CD4-positive, alpha-beta T cell treated with Interleukin-15 for 4 hours (primary cell): Measurements from ENCODE around the gene FOLR1.

Experiments
- DNase-seq: peaks from one replicate; pipeline ENCODE4 v3.0.0-alpha.2; 2020; ENCODE audit warnings: low spot score

FOLR1 gene

DNA sequence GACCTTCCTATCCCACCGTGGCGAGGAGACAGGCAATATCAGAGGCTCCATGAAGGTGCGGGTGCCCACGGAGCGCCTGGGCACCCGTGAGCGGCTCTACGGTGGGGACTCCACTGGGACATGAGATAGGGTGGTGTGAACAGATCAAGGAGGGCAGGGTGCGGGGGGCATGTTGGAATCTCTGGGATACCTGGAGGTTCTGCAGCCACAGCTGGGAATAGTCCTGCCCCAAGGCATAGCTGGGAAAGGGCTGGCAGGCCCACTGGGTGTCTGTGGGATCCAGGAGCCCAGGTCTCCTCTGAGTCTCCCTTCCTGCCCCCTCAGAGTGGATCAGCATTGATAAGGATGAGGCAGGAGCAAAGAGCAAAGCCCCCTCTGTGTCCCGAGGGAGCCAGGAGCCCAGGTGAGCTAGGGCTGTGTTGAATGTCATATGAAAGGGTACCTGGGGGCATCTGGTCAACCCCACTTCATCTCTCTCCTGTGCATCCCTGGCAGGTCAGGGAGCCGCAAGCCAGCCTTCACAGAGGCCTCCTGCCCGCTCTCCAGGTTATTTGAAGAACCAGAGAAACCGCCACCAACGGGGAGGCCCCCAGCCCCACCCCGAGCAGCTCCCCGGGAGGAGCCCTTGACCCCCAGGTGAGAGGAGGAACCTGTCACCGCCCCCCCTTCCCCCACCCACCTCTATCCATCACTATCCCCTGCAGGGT lies 43.6 kb downstream of the FOLR1 start:
- no peak for DNase-seq

DNA sequence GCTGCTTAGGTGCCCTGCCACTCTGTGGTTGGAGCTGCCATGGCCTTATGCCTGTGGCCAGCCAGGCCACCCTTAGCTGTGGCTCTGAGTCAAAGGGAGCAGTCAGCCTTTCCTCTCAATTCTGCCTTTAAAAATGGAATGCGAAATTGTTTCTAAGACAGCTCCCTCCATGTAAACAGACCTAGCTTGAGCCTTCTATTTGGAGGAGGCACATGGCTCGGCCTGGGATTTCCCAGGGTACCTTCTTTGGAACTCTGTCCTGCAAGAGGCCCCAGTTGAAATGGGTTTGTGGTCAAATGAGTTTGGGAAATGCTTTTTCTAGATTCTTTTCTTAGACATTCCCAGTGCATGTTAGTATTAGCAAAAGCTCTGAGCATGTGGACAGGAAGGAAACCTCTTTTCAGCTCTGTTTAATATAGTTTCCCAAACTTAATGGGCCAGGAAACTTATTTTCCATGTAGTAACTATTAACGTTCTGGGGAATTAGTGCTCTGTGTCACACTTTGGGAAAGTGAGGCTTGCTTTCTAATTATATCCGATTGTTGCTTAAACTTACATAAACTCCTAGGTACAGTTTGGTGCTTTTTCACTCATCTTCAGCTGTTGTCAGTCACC lies 44.2 kb downstream of the FOLR1 start:
- no peak for DNase-seq

DNA sequence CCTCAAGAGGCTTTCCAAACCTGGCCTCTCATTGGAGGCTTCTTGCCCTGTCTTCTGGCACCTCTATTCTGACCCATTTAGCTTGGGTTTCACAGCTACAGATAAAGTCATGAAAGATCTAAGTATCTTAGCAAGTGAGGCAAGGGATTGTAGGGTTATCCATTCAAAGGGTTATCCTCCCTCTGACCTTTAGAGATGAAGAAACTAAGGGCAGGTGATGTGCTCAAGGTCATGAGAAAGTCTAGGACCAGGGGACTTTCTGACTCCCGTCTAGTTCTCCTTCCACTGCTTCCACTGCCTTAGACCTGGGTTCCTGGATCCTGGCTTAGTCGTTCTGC lies 44.8 kb downstream of the FOLR1 start:
- no peak for DNase-seq

DNA sequence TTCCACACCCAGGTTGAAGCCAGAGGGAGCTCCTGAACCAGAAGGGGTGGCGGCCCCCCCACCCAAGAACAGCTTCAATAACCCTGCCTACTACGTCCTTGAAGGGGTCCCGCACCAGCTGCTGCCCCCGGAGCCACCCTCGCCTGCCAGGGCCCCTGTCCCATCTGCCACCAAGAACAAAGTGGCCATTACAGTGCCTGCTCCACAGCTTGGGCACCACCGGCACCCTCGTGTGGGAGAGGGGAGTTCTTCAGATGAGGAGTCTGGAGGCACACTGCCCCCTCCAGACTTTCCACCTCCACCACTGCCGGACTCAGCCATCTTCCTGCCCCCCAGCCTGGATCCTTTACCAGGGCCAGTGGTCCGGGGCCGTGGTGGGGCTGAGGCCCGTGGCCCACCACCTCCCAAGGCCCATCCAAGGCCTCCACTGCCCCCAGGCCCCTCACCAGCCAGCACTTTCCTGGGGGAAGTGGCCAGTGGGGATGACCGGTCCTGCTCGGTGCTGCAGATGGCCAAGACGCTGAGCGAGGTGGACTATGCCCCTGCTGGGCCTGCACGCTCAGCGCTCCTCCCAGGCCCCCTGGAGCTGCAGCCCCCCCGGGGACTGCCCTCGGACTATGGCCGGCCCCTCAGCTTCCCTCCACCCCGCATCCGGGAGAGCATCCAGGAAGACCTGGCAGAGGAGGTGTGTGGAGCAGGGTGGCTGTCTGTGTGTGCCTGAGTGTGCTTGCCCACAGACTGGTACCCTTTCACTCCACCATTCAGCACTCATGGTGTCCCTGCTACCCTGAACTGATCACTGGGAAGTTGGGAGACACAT lies 45.4 kb downstream of the FOLR1 start:
- no peak for DNase-seq

DNA sequence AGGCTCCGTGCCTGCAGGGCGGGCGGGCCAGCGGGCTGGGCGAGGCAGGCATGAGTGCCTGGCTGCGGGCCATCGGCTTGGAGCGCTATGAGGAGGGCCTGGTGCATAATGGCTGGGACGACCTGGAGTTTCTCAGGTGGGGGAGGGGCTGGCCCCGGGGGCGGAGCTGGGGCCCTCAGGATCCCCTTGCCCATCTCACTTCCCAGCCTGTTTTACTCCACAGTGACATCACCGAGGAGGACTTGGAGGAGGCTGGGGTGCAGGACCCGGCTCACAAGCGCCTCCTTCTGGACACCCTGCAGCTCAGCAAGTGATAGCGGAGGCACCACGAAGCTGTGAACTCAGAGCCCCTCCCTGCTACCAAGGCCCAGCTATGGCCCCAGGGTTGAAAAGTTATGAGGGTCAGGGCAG lies 46.1 kb downstream of the FOLR1 start:
- DNase-seq: peak; percentile 48

DNA sequence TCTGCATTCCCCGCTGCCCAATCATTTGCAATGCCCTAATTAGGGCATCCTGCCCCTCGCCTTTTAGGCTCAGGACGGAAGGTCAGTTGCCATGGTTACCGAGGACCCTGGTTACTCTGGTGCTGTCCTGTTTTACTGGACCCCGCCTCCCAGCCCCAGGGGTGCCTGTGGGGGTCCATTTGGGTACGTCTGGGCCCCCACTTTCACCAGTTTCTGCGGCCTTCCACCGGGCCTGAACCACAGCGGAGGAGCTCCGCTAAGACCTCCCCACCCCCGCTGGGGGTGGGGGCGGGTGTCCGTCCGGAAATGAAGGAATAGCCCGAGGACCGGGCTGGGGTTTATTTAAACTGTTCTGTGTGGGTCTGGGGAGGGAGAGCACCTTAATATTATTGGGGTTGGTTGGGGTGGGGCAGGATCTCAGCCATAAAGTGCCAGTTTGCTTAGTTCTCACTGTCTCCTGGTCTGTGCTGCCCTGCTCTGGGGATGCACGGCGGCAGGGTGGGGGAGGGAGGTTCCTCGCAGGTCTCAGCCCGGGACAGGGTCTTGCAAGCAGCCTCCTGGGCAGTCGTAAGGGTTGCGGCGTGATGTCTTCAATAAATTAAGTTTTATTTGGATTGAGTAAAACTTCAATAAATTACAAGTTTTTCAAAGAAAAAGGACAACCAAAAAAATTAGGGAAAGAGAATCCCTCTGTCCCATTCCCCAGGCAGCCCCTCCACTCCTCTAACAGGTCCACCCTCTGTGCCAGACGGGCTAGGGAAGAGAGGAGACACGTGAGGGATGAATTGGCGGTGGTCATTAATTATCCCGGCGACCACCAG lies 46.8 kb downstream of the FOLR1 start:
- no peak for DNase-seq

DNA sequence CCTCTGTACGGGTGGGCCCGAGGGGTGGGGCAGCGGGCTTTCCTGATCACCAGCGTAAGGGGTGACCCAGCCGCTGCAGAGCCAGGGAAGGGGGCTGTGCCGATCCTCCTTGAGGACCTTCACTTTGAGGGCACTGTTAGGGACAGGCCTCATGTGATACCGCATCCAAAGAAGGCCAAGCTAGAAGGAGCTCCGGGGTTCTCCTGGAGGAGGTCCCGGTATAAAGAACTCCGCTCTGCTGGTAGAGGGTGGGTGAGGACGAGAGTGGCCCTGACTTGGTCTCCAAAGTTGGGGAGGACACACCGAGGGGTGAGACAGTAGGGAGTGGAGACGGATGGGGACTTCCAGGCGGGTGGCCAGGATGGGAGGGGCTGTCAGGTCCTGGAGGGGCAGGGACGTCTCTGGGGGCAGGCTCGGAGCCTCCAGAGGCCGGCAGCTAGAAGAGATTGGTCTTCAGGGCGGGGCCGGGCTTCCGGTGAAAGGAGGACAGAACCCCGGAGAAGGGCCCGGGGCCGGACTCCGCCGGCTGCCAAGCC lies 47.4 kb downstream of the FOLR1 start:
- DNase-seq: no peak

DNA sequence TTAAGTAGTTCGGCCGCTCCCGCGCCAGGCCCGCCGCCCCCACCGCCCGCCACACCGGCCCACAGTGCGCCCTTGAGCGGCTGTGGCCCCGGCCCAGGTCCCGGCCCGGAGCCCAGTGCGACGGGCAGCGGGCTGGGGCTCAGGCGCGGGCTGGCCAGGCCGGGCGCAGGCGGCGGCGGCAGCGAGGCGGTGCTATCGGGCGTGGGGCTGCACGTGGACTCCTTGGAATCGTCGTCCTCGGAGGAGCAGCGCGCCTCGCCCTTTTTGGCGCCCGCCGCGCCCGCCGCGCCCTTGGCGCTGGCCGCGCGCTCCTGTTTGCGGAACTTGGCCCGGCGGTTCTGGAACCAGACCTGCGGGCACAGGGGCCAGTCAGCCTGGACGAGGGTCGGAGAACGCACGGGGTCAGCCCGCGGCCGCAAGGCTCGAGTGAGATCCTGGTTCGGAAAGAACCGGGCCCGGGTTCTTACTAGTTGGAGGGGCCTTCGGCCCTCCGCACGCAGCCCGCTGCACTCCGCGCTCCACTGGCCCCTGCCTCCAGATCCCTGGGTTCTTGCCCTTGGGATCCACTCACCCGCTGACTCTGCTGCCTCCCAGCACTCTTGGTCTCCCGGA lies 48.0 kb downstream of the FOLR1 start:
- no peak for DNase-seq

DNA sequence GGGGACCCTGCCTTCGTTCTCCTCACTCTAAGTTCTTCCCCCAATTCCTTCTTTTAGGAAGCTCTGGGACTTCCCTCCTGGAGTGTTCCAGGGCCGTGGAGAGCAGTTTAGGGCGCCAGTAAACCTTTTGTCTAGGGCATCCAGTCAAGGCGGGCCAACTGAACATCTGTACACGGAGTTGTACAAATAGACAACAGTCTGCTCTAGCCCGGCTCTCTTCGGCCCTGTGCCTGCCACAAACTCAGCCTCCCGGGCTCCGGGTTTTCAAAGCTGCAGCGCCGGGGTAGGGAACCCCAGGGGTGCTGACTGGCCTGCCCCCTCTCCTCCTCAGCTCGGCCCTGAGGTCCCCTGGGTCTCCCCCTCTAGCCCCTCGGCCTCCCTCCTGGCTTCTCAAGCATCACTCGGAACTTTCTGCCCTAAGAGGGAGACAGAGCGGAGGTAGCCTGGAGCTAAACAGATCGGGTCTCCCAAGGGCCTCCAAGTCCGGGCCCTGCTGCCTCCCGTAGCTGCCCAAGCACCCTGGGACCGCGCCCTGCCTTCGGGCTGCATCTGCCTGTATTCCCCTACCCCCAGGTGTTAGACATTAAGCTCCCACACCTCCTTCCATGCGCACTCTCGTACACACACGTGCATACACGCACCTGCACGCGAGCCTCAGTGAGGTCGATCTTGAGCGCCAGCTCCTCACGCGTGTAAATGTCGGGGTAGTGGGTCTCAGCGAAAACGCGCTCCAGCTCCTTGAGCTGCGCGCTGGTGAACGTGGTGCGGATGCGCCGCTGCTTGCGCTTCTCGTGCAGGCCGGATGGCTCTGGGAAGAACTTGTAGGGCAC lies 48.7 kb downstream of the FOLR1 start:
- no peak for DNase-seq

DNA sequence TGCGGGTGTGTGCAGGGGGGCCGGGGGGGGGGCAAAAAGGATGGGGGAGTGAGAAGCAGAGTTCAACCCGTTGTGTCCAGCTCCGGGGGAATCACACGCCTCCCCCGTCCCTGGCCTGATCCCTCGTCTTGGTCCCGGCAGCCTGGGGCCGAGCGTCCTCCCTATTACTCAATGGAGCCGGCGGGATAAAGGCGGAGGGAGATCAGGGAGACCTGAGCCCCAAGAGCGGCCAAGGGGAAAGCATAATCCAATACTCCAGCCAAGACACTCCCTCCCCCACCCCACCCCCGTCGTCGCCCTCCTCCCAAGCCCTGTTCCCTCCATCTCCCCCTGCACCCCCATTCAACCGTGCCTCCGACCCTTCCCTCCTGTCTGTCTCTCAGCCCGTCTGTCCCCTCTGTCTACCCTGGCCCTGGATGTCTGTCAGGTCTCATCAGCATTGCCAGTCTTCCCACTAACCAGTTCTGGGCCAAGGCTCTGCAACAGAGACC lies 49.4 kb downstream of the FOLR1 start:
- no peak for DNase-seq

DNA sequence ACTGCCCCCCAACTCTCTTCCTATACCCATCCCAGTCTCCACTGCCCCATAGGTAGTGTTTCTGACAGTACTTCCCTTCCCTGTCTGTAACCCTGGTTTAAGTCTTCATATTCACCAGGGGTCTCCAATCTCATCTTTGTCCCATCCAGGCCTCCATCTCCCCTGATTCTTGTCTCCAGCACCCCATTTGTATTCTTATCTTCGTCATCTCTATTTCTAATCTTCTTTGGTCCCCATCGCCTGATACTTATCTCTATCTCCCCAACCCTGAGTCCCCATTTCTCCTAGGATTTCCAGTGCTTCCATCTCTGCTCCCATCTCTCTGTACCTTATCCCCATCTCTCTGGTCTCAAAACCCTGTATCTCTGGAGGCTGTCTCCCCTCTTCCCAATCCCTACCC lies 50.2 kb downstream of the FOLR1 start:
- no peak for DNase-seq

DNA sequence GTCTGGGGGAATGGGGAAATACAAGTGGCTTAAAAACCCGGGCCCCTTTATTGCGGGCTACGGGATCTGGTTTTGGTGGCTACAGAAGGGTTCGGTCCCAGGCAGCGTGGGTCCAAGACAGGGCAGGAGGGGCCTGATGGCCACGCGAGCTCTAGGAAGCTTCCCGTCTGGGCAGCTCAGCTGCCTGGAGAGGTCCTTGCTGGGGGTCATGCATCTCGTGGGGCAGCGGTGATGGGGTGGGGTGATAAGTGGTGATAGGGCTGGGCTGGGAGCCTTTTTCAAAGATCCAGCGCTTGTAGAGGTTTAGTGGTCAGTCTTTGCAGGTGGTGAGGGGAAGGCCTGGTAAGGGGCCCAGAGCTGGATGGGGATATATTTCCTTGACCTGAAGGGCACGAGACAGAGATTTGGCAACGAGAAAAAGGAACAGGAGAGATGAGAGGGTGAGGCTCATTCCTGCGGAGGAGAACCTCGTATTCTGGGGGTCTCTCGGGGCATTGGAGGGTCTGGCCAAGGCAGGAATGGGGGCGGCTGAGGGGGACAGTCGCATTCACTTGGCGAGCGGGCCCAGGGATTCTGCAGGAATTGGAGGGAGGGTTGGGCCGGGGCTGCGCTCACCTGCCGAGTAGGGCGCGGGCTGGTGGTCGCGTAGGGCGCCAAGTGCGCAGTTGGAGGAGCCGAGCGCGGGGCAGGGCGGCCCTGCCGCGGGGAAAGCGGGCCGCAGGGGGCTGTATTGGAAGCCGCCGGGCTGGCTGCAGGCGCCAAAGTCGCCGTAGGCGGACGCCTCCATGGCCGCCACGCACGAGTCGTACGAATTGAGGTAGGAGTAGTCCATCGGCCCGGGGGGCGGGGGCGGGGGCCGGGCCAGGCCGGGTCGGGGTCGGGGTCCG lies 51.5 kb downstream of the FOLR1 start:
- DNase-seq: no peak

DNA sequence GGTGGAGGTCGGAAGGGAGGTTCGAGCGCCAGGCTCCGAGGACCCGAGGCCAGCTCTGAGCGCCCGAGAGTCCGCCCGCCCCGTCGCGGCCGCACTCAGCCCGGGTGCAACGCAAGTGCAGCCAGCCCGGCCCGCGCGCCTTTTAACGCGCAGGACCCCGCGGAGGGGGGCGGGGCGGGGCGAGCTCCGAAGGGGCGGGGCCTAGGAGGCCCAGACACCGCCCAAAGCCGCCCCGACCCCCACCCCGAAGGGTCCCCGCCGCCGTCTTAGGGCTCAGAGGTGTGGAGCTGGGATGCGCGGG lies 52.1 kb downstream of the FOLR1 start, which contains the start of gene PHOX2A:
Gene PHOX2A (minus strand): TSS at position 117 of the 301 bp plus-strand sequence. CDS start 172 bp downstream, outside the sequence.
- DNase-seq: no peak

DNA sequence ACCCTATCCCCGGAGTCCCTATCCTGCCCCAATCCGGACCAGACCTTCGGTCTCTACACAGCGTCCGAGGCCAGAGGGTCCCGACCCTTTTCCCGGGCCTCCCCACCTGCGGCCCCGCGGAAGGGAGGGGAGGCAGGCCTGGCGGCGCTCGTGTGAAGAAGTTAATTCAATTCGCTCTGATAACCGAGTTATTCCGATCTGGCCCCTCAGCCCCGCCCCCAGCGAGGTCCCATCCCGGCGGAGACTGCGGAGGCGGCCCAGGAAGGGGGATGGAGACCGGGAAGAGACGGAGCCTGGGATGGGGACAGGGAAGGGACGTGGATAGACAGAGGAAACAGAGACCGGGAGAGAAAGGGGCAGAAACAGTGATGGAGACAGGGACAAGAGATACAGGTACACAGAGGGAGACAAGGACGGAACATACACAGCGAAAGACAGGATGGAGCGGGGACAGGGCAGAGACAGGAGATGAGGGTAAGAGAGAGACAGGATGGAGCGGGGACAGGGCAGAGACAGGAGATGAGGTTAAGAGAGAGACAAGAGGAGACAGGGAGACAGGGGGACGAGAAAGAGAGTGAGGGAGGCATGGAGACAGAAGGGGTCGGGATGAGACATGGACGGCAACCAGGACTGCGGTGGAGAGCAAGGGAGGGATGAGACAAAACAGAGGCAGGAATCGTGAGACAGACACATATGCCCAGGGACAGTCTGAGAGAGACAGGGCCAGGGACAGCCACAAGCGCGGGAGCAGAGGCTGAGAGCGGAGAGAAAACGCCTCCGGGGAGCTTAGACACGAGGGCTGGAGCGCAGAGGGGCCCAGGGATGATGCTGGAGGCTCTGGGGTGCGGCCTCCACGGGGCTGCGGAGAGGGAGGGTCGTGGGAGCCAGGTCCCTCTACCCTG lies 52.7 kb downstream of the FOLR1 start:
- DNase-seq: no peak

DNA sequence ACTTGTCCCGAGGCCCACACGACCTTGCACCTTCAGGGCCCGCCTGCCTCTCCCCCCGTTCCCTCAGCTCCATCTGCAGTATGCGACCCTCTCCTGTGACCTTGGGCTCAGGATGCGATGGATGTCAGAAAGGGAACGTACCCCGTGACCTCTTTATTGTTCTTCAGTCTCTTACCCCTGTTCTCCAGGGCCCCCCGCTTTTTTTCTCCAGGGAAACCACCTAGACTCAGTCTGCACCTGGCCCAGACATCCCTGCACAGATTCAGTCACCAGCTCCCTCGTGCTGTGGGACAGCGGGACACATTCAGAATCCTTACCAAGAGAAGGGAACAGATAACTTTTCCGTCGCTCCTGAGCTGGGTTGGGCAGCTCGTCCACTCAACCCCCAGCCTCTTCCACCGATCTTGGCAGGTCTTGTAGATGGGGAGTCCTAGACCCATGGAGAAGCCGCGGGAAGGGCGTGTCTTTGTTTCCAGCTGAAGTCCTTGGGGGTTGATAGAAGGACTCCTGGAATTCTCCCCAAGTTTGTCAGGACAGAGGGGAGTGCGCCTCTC lies 53.4 kb downstream of the FOLR1 start:
- DNase-seq: no peak
